Measurements from ENCODE around the gene MAP4K1.

DNA sequence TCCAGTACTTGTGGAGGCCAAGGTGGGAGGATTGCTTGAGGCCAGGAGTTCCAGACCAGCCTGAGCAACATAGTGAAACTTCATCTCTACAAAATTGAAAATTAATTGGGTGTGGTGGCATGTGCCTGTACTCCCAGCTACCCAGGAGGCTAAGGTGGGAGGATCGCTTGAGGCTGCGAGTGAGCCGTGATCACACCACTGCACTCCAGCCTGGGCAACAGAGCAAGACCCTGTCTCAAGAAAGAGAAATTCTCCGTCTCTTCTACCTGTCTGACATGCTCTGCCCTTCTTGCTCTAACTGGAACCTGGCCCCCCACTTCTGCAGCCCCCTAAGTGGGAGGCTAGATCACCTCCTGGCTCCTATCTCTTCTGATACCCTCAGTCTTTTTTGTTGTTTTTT, 8.6 kb upstream of the MAP4K1 start:
- TF ChIP-seq, protein P1, sequence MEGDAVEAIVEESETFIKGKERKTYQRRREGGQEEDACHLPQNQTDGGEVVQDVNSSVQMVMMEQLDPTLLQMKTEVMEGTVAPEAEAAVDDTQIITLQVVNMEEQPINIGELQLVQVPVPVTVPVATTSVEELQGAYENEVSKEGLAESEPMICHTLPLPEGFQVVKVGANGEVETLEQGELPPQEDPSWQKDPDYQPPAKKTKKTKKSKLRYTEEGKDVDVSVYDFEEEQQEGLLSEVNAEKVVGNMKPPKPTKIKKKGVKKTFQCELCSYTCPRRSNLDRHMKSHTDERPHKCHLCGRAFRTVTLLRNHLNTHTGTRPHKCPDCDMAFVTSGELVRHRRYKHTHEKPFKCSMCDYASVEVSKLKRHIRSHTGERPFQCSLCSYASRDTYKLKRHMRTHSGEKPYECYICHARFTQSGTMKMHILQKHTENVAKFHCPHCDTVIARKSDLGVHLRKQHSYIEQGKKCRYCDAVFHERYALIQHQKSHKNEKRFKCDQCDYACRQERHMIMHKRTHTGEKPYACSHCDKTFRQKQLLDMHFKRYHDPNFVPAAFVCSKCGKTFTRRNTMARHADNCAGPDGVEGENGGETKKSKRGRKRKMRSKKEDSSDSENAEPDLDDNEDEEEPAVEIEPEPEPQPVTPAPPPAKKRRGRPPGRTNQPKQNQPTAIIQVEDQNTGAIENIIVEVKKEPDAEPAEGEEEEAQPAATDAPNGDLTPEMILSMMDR (IDR thresholded peaks at IDR 0.05; ENCODE audit: low read length): no peak
- TF ChIP-seq EZH2 (optimal IDR thresholded peaks at IDR 0.05; ENCODE audit: low read depth, low read length) (no peak), EZH2phosphoT487 (IDR thresholded peaks at IDR 0.05; ENCODE audit: low read length) (no peak)

Data from MM.1S (cell line).